WERI-Rb-1 (cell line): ENCODE results near the gene NAA15.
"Not testable (repeated sequence)": the region's sequence is repeated elsewhere in the genome, so short reads cannot be mapped to it uniquely, and the experiment has no call there.

Source experiments
- DNase-seq: peaks from one replicate; pipeline ENCODE4 v3.0.0-alpha.2; 2020
- H3K27ac ChIP-seq: fragments of 250-450 bp; sonication (Bioruptor Pico); 2 replicates; pipeline ENCODE4 v1.5.1; 2020; ENCODE audit warnings: mild to moderate bottlenecking, moderate library complexity
- H3K27me3 ChIP-seq: fragments of 250-450 bp; sonication (Bioruptor Pico); 2 replicates; pipeline ENCODE4 v1.5.1; 2021; ENCODE audit warnings: mild to moderate bottlenecking, low read depth, moderate library complexity; ENCODE audit not compliant: insufficient read depth, severe bottlenecking
- H3K36me3 ChIP-seq: fragments of 250-450 bp; sonication (Bioruptor Pico); 2 replicates; pipeline ENCODE4 v1.5.1; 2020; ENCODE audit warnings: mild to moderate bottlenecking, moderate library complexity
- H3K4me3 ChIP-seq: 2 replicates; pipeline ENCODE4 v1.5.1; 2011; ENCODE audit warnings: low read depth, mild to moderate bottlenecking, control low read depth, low read length
- H3K9me3 ChIP-seq: fragments of 250-450 bp; sonication (Bioruptor Pico); 2 replicates; pipeline ENCODE4 v1.5.1; 2021; ENCODE audit warnings: mild to moderate bottlenecking, moderate library complexity; ENCODE audit not compliant: severe bottlenecking
- CTCF ChIP-seq: IDR thresholded peaks from 2 replicates; pipeline ENCODE4 v1.5.1; 2011; ENCODE audit warnings: low read depth, mild to moderate bottlenecking, control low read depth, inconsistent platforms, low read length

The NAA15 gene

GRCh38 chr4:139314047-139314800 lies 12.9 kb downstream of the NAA15 start:
- Histone ChIP-seq H3K27ac (no peak overlapping the region), H3K27me3 (no peaks in the 10 kb centered on the region), H3K9me3 (no peaks in the 10 kb centered on the region), H3K36me3 (peaks cover 6% of the 10 kb centered on the region), H3K4me3 (no peak overlapping the region)
- TF ChIP-seq CTCF, result no peak
- DNase-seq, result no peak

- H3K27me3 ChIP-seq, result no peaks in the 10 kb centered on the region
- H3K36me3 ChIP-seq, result peaks cover 6% of the 10 kb centered on the region
- no peak overlapping the region for H3K4me3 ChIP-seq
- TF ChIP-seq CTCF, result no peak
- no peak overlapping the region for H3K27ac ChIP-seq
- no peak for DNase-seq
- H3K9me3 ChIP-seq, result no peaks in the 10 kb centered on the region
Observed at GRCh38 chr4:139315221-139315675, 13.9 kb downstream of the NAA15 start.

- Histone ChIP-seq H3K9me3 (no peaks in the 10 kb centered on the region), H3K36me3 (peaks cover 6% of the 10 kb centered on the region), H3K27ac (no peak overlapping the region), H3K27me3 (no peaks in the 10 kb centered on the region), H3K4me3 (no peak overlapping the region)
- TF ChIP-seq CTCF, result no peak
- DNase-seq, result no peak
Observed at GRCh38 chr4:139316733-139317132, 15.4 kb downstream of the NAA15 start.

- Histone ChIP-seq H3K27ac (no peak overlapping the region), H3K27me3 (no peaks in the 10 kb centered on the region), H3K4me3 (no peak overlapping the region), H3K9me3 (no peaks in the 10 kb centered on the region), H3K36me3 (peaks cover 6% of the 10 kb centered on the region)
- DNase-seq, result no peak
- TF ChIP-seq CTCF, result no peak
Observed at GRCh38 chr4:139317635-139318034, 16.3 kb downstream of the NAA15 start.

- Histone ChIP-seq H3K36me3 (peaks cover 4% of the 10 kb centered on the region), H3K4me3 (no peak overlapping the region), H3K27me3 (no peaks in the 10 kb centered on the region), H3K27ac (no peak overlapping the region), H3K9me3 (no peaks in the 10 kb centered on the region)
- no peak for TF ChIP-seq CTCF
- no peak for DNase-seq
Observed at GRCh38 chr4:139319571-139319970, 18.3 kb downstream of the NAA15 start.

GRCh38 chr4:139322070-139322469 lies 20.8 kb downstream of the NAA15 start:
- not testable (repeated sequence) for H3K9me3 ChIP-seq, DNase-seq, H3K4me3 ChIP-seq, H3K36me3 ChIP-seq, H3K27ac ChIP-seq, H3K27me3 ChIP-seq

- DNase-seq, H3K27me3 ChIP-seq, H3K9me3 ChIP-seq, H3K36me3 ChIP-seq, H3K4me3 ChIP-seq, H3K27ac ChIP-seq: not testable (repeated sequence)
Observed at GRCh38 chr4:139322541-139322940, 21.2 kb downstream of the NAA15 start.
